Activated T-helper 1 cell treated with anti-CD3 and anti-CD28 coated beads, Interleukin-12 subunit alpha, Interleukin-12 subunit beta, Interleukin-2, Interleukin-4 antibody, amounts not matched to agents 30 ng/mL and 10 ng/mL and 1 ng/mL, durations not matched to agents 14 hours and 24 hours and 36 hours (primary cell): Measurements from ENCODE around the gene CLCA2. TPM values are rescaled to one million over a fixed set of nuclear protein-coding genes. Genes with fewer than 3 reads are reported as not detected.
"Not testable (repeated sequence)": the region's sequence is repeated elsewhere in the genome, so short reads cannot be mapped to it uniquely, and the experiment has no call there.

Experiments used
- DNase-seq: peaks from one replicate; pipeline ENCODE4 v3.0.0; 2021; ENCODE audit warnings: low spot score
- H3K27ac Mint-ChIP-seq: one replicate; pipeline ENCODE4 v1.8.0; 2021; ENCODE audit warnings: mild to moderate bottlenecking, mixed read lengths
- H3K27me3 Mint-ChIP-seq: one replicate; pipeline ENCODE4 v1.8.0; 2022; ENCODE audit warnings: mild to moderate bottlenecking, moderate library complexity, mixed read lengths; ENCODE audit not compliant: insufficient read depth
- H3K36me3 Mint-ChIP-seq: one replicate; pipeline ENCODE4 v1.8.0; 2021; ENCODE audit warnings: low read depth, mixed read lengths
- H3K4me1 Mint-ChIP-seq: one replicate; pipeline ENCODE4 v1.8.0; 2021; ENCODE audit warnings: low read depth, mixed read lengths
- H3K4me3 Mint-ChIP-seq: one replicate; pipeline ENCODE4 v1.8.0; 2021; ENCODE audit warnings: mild to moderate bottlenecking, moderate library complexity, mixed read lengths
- H3K9me3 Mint-ChIP-seq: one replicate; pipeline ENCODE4 v1.8.0; 2021; ENCODE audit warnings: mixed read lengths
- intact Hi-C: fragments of 100-400 bp; cut with micrococcal nuclease; formaldehyde crosslinking; loops from one replicate; pipeline ENCODE4 v1.15.1; 2024
- total RNA-seq: library from RNA; stranded (reverse); gene quantifications from 2 replicates; pipeline ENCODE4 v1.2.3, GENCODE V29; 2022

The CLCA2 gene
- total RNA-seq, 1 donor from 2014 or later: not detected

- no peak overlapping the region for H3K4me3 Mint-ChIP-seq
- intact Hi-C loops: no loop called here
- DNase-seq: no peak
- no peaks in the 10 kb centered on the region for H3K9me3 Mint-ChIP-seq
- no peak overlapping the region for H3K27ac Mint-ChIP-seq
- peaks cover 3% of the 10 kb centered on the region for H3K27me3 Mint-ChIP-seq
- H3K36me3 Mint-ChIP-seq: no peaks in the 10 kb centered on the region
- no peaks in the 10 kb centered on the region for H3K4me1 Mint-ChIP-seq
Observed at GRCh38 chr1:86489242-86489878, 65.4 kb downstream of the CLCA2 start.

DNA sequence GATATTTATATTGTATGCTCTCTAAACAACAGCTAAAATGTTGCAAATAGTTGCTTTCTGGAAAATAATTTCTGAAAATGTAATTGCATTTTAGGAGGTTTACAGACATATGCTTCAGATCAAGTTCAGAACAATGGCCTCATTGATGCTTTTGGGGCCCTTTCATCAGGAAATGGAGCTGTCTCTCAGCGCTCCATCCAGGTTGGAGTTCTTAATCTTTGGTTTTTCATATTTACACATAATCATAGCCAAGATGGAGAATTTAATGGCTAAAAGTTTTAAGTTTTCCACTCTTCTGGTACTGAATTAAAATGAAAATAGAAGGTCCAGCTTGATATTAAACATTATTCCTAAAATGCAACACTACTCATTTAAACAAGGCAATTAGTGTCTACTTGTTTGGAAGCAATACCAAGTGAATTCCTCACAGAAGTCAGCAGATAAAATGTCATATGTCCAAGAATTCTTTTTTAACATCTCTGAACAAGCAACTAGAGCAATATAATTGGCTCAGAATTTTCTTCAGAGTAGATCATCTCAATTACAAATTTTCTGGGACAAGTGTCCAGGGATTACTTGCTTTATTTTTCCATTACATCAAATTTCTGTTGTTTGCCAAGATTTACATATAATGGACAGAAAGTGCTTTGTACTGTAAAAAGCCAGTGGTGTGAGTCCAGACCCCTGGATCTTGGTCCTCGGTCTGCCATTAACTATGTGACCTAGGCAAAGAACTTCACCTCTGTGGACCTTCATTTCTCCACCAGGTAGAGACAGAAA, 67.4 kb downstream of the CLCA2 start:
- Mint-ChIP-seq H3K9me3 (no peaks in the 10 kb centered on the region), H3K36me3 (no peaks in the 10 kb centered on the region), H3K27ac (no peak overlapping the region), H3K27me3 (peaks cover 6% of the 10 kb centered on the region), H3K4me3 (no peak overlapping the region), H3K4me1 (no peaks in the 10 kb centered on the region)
- no peak for DNase-seq
- intact Hi-C loops: no loop called here

DNA sequence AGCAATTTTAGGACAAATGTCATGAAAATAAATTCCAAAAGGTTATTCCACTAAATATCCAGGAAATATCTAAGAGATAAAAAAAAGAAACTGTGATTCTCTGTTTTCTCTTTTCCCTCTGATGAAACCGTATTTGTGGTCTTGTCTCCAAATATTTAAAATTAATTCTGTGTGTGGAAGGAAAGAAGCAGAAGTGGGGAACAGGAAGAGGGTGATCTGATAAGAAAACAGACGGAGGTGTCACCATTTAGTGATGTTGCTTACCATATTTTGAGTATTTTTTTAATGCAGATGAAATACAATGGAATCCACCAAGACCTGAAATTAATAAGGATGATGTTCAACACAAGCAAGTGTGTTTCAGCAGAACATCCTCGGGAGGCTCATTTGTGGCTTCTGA, 74.3 kb downstream of the CLCA2 start:
- H3K9me3 Mint-ChIP-seq: no peaks in the 10 kb centered on the region
- H3K4me1 Mint-ChIP-seq: peaks cover 10% of the 10 kb centered on the region
- no peak overlapping the region for H3K27ac Mint-ChIP-seq
- no peak for DNase-seq
- intact Hi-C loops: no loop called here
- H3K36me3 Mint-ChIP-seq: no peaks in the 10 kb centered on the region
- H3K4me3 Mint-ChIP-seq: no peak overlapping the region
- H3K27me3 Mint-ChIP-seq: peaks cover 23% of the 10 kb centered on the region

DNA sequence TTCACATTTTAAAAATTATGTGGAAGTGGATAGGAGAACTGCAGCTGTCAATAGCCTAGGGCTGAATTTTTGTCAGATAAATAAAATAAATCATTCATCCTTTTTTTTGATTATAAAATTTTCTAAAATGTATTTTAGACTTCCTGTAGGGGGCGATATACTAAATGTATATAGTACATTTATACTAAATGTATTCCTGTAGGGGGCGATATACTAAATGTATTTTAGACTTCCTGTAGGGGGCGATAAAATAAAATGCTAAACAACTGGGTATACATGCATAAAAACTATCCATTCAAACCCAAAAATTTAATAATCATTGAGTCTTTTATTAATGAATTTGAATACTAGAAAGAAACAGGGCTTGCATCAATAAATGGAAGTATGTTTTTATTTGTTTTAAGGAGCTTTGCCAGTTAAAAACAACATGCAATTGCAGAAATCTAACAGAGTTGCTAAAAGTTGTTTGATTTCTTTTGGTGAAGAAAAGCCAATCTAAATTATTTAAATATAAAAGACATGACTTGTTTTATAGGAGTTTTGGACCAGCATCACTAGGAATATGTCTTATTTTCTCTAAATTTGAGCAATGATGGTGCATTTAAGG, 76.1 kb downstream of the CLCA2 start:
- intact Hi-C loops: loop anchor here (1.0 to 5.0 kb wide), 3 partner anchors 104 to 412 kb away; partner anchors contain the start of genes HS2ST1, ODF2L, SELENOF and SH3GLB1
- H3K4me1 Mint-ChIP-seq: peaks cover 16% of the 10 kb centered on the region
- H3K4me3 Mint-ChIP-seq: no peak overlapping the region
- H3K36me3 Mint-ChIP-seq: no peaks in the 10 kb centered on the region
- DNase-seq: no peak
- H3K27ac Mint-ChIP-seq: no peak overlapping the region
- H3K9me3 Mint-ChIP-seq: no peaks in the 10 kb centered on the region
- H3K27me3 Mint-ChIP-seq: peaks cover 38% of the 10 kb centered on the region

DNA sequence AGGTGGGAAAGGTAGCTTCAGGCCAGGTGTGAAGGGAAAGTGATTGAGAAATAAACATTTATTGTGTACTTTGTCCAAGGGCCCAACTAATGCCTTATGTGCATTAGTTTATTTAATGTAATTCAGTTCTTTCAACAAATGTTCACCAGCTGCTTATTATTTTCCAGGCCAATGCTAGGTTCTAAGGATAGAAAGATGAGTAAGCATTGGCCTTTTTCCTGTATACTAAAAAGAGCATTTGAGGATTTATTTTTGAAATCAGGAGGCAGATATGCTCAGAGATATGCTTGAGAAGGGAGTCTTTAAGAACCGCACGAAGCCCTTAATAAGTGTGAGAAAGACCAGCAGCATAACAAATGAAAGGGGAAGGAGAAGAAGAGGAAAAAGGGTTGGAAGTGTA, 76.7 kb downstream of the CLCA2 start:
- DNase-seq: no peak
- Mint-ChIP-seq H3K27ac (no peak overlapping the region), H3K9me3 (no peaks in the 10 kb centered on the region), H3K4me3 (no peak overlapping the region), H3K36me3 (no peaks in the 10 kb centered on the region), H3K4me1 (peaks cover 16% of the 10 kb centered on the region), H3K27me3 (peaks cover 39% of the 10 kb centered on the region)
- intact Hi-C loops: loop anchor here (1.0 to 5.0 kb wide), 3 partner anchors 104 to 412 kb away; partner anchors contain the start of genes HS2ST1, ODF2L, SELENOF and SH3GLB1

DNA sequence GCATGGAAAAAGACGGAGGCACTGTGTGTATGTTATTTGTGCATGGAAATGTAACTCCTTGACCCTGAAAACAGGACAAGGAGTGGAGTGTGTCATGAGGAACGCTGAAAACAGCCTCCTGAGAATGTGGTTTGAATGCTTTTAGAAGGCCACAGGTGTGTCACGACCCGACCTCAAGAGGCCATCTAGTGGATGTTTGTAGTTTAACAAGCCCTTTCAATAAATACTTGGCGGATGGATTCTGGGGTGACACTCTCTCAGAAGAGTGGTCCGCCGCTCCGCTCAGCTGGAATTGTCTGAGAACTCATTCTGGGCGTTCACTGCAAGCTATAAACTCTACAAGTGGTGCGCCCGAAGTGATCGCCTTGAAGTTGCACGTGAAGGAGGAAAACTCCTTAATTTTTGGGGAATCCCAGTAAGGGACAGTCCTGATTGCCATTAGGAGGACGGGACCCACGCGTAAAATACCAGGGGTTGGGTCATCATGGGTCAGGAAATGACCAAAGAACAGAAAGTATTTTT, 78.2 kb downstream of the CLCA2 start:
- Mint-ChIP-seq H3K4me1 (peaks cover 16% of the 10 kb centered on the region), H3K4me3 (peak overlapping the region; percentile 84), H3K27me3 (peaks cover 33% of the 10 kb centered on the region), H3K27ac (peak overlapping the region; percentile 18)
- H3K9me3 Mint-ChIP-seq, H3K36me3 Mint-ChIP-seq: not testable (repeated sequence)
- peak; percentile 17 for DNase-seq
- intact Hi-C loops: loop anchor here (1.0 to 5.0 kb wide), 5 partner anchors 28 to 410 kb away; partner anchors contain the start of genes HS2ST1 and SELENOF

DNA sequence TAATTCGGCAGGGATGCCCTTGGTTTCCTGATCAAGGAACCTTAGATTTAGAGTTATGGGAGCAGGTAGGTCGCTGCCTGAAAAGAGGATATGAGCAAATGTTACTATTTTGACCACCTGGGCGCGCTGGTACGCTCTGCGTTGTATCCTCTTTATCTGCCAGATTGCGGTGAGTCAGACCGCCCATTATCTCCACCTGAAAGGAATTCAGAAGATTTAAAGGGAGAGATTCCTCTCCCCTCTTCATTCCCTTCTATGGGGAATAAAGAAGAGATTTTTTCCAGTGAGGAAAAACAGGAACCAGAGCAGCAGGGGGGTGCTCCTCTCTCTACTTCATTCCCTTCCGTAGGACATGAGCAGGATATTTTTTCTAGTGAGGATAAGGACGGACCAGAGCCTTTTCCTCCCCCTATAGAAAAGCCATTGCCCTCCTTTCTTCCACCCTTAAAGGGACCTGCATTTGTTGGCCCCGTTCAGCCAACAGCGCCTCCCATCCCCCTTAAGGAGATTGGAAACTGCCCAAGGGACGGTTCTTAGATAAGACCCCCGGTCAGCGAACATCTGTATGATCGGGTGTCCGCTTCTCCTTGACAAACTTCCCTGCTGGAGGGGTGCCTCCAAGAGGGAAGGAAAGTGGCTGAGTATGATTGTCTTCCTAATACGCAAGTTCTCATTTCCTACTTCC, 78.9 kb downstream of the CLCA2 start:
- Mint-ChIP-seq H3K27me3 (peaks cover 34% of the 10 kb centered on the region), H3K9me3 (no peaks in the 10 kb centered on the region), H3K4me1 (peaks cover 16% of the 10 kb centered on the region), H3K27ac (no peak overlapping the region), H3K36me3 (no peaks in the 10 kb centered on the region), H3K4me3 (peak overlapping the region; percentile 84)
- intact Hi-C loops: loop anchor here (1.0 to 5.0 kb wide), 5 partner anchors 29 to 409 kb away; partner anchors contain the start of genes HS2ST1 and SELENOF
- DNase-seq: no peak

GRCh38 chr1:86503406-86504136, 79.6 kb downstream of the CLCA2 start:
- Mint-ChIP-seq H3K27ac (no peak overlapping the region), H3K9me3 (no peaks in the 10 kb centered on the region), H3K36me3 (no peaks in the 10 kb centered on the region), H3K4me1 (peaks cover 16% of the 10 kb centered on the region), H3K4me3 (peak overlapping the region; percentile 45), H3K27me3 (peaks cover 30% of the 10 kb centered on the region)
- intact Hi-C loops: loop anchor here (5.0 kb wide), 1 partner anchor 409 kb away; the partner anchor contains the start of genes HS2ST1 and SELENOF
- no peak for DNase-seq

DNA sequence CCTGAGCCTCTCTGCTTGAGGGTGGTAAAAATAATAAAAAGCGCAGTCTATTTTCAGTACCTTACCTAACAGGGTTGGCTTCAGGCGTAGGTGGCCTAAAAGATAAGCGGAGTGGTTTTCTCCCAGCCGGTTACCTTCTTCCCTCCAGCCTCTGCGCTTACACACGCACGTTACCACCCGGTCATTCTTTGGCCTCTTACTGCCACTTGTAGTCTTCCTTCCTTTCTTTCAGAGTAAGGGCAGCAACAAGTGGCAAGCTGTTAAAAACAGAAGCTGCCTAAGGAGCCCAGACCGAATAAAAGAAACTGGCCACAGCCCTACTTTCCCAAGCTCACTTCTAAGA, 80.1 kb downstream of the CLCA2 start:
- H3K9me3 Mint-ChIP-seq: no peaks in the 10 kb centered on the region
- no peak overlapping the region for H3K27ac Mint-ChIP-seq
- H3K4me1 Mint-ChIP-seq: peaks cover 16% of the 10 kb centered on the region
- H3K36me3 Mint-ChIP-seq: no peaks in the 10 kb centered on the region
- peaks cover 27% of the 10 kb centered on the region for H3K27me3 Mint-ChIP-seq
- intact Hi-C loops: loop anchor here (5.0 kb wide), 1 partner anchor 408 kb away; the partner anchor contains the start of genes HS2ST1 and SELENOF
- no peak overlapping the region for H3K4me3 Mint-ChIP-seq
- DNase-seq: no peak

DNA sequence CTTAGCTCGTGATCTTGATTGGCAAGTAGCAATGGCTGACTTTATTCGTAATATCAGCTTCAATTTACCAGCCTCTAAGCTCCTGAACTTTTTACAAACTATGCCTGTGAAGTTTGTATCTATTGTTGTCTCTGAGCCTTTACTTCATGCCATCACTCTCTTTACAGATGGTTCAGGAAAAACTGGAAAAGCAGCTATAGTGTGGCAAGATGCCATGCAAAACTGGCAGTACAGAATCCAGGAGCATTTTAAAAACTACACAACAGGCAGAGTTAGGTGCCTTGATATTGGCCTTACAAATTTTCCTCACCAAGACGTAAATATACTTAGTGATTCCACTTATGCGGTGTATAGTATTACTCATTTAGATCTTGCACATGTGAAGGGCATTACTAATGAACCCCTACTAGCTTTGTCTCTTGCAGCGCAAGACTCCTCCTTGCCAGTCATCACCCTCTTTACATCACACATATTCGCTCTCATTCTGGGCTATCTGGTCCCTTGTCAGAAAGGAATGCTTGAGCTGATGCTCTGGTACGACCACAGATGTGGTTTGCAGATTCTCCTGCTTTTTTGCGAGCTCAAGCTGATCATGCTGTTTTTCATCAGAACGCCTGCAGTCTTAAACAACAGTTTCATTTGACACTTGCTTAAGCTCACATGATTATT, 81.1 kb downstream of the CLCA2 start:
- H3K9me3 Mint-ChIP-seq: no peaks in the 10 kb centered on the region
- peaks cover 16% of the 10 kb centered on the region for H3K4me1 Mint-ChIP-seq
- no peak overlapping the region for H3K4me3 Mint-ChIP-seq
- intact Hi-C loops: loop anchor here (1.0 to 5.0 kb wide), 2 partner anchors 97 to 407 kb away; partner anchors contain the start of genes HS2ST1 and SELENOF
- H3K27ac Mint-ChIP-seq: no peak overlapping the region
- no peaks in the 10 kb centered on the region for H3K36me3 Mint-ChIP-seq
- peaks cover 28% of the 10 kb centered on the region for H3K27me3 Mint-ChIP-seq
- no peak for DNase-seq

DNA sequence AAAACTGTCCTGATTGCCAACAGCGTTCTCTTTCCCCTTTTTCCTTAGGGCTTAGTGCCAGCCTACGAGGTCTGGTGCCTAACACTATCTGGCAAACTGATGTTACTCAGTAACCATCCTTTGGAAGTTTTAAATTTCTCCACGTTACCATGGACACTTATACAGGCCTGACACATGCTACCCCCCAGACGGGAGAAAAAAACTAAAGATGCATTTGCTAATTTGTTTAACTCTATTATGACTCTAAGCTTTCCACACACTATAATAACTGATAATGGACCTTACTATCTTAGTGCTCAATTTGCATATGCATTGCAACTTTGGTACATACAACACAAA, 81.6 kb downstream of the CLCA2 start:
- no peak overlapping the region for H3K4me3 Mint-ChIP-seq
- DNase-seq: no peak
- H3K27ac Mint-ChIP-seq: no peak overlapping the region
- peaks cover 28% of the 10 kb centered on the region for H3K27me3 Mint-ChIP-seq
- intact Hi-C loops: loop anchor here (1.0 kb wide), 1 partner anchor 97 kb away; no protein-coding TSS in a partner anchor
- H3K9me3 Mint-ChIP-seq: no peaks in the 10 kb centered on the region
- peaks cover 16% of the 10 kb centered on the region for H3K4me1 Mint-ChIP-seq
- no peaks in the 10 kb centered on the region for H3K36me3 Mint-ChIP-seq
